Vagina (tissue), 2 donors: Measurements from ENCODE around the gene ZNF227.

ENCODE experiments used
- POLR2A ChIP-seq, 2 donors: fragments of 450-650 bp; IDR thresholded peaks; one replicate each; pipeline ENCODE4 v1.6.1; 2017; ENCODE audit warnings: antibody characterized with exemption in 2 of 2, mild to moderate bottlenecking in 2 of 2, moderate library complexity in 2 of 2
- POLR2AphosphoS5 ChIP-seq, 2 donors: sonication (generic); formaldehyde crosslinking; IDR thresholded peaks; one replicate each; pipeline ENCODE4 v1.9.0; 2017; ENCODE audit warnings: antibody characterized with exemption in 2 of 2, mild to moderate bottlenecking in 2 of 2, low read depth in 1 of 2; ENCODE audit not compliant: insufficient read depth in 1 of 2
- TF ChIP-seq, protein P1 (sequence below), 3 experiments: fragments of 450-650 bp in 2 of 3; fragments of 200-600 bp in 1 of 3; sonication (generic) in 1 of 3; IDR thresholded peaks; one replicate each; pipeline ENCODE4 v1.5.1; 2017 to 2019; ENCODE audit warnings: antibody characterized with exemption in 3 of 3, mild to moderate bottlenecking in 2 of 3, moderate library complexity in 2 of 3

DNA sequence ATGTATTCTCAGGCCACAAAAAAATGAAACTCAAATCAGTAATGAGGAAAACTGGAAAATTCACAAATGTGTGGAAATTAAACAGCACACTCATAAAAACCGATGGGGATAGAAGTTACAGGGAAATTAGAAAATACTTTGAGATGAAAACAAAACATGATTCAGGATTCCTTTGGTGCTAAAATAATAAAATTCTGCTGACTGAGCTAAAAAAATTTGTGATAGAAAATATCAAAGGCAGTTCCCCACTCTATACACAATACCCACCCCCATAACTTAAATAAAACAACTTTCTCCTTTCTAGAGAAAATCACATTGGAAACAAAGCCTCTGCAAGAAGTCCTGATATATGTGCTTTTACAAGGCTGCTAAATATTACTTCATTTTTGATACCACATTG, 45.8 kb downstream of the ZNF227 start:
- TF ChIP-seq, protein P1, sequence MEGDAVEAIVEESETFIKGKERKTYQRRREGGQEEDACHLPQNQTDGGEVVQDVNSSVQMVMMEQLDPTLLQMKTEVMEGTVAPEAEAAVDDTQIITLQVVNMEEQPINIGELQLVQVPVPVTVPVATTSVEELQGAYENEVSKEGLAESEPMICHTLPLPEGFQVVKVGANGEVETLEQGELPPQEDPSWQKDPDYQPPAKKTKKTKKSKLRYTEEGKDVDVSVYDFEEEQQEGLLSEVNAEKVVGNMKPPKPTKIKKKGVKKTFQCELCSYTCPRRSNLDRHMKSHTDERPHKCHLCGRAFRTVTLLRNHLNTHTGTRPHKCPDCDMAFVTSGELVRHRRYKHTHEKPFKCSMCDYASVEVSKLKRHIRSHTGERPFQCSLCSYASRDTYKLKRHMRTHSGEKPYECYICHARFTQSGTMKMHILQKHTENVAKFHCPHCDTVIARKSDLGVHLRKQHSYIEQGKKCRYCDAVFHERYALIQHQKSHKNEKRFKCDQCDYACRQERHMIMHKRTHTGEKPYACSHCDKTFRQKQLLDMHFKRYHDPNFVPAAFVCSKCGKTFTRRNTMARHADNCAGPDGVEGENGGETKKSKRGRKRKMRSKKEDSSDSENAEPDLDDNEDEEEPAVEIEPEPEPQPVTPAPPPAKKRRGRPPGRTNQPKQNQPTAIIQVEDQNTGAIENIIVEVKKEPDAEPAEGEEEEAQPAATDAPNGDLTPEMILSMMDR (IDR thresholded peaks at IDR 0.05) = no peak
- TF ChIP-seq POLR2A (IDR thresholded peaks at IDR 0.05) (no peak), POLR2AphosphoS5 (IDR thresholded peaks at IDR 0.05; ENCODE audit: insufficient read depth in 1 of 2, low read depth in 1 of 2) (no peak)
